Peyer's patch (tissue), 4 donors: Measurements from ENCODE around the gene GNB5.

ENCODE experiments used
- POLR2A ChIP-seq, 2 donors: fragments of 450-650 bp; IDR thresholded peaks; one replicate each; pipeline ENCODE4 v1.5.1; 2017; ENCODE audit warnings: antibody characterized with exemption in 2 of 2, mild to moderate bottlenecking in 2 of 2, moderate library complexity in 2 of 2
- TF ChIP-seq, protein P1 (sequence below), 6 experiments: fragments of 450-650 bp in 4 of 6; fragments of 200-600 bp in 2 of 6; sonication (generic) in 1 of 6; IDR thresholded peaks; one replicate each; pipeline ENCODE4 v1.5.1; 2017 to 2019; ENCODE audit warnings: antibody characterized with exemption in 6 of 6, mild to moderate bottlenecking in 3 of 6, moderate library complexity in 1 of 6

- TF ChIP-seq, protein P1, sequence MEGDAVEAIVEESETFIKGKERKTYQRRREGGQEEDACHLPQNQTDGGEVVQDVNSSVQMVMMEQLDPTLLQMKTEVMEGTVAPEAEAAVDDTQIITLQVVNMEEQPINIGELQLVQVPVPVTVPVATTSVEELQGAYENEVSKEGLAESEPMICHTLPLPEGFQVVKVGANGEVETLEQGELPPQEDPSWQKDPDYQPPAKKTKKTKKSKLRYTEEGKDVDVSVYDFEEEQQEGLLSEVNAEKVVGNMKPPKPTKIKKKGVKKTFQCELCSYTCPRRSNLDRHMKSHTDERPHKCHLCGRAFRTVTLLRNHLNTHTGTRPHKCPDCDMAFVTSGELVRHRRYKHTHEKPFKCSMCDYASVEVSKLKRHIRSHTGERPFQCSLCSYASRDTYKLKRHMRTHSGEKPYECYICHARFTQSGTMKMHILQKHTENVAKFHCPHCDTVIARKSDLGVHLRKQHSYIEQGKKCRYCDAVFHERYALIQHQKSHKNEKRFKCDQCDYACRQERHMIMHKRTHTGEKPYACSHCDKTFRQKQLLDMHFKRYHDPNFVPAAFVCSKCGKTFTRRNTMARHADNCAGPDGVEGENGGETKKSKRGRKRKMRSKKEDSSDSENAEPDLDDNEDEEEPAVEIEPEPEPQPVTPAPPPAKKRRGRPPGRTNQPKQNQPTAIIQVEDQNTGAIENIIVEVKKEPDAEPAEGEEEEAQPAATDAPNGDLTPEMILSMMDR (IDR thresholded peaks at IDR 0.05): no peak
- no peak for TF ChIP-seq POLR2A (IDR thresholded peaks at IDR 0.05)
Measured at GRCh38 chr15:52240166-52240565, 49.0 kb upstream of the GNB5 start.
